PC-3 (cell line): Measurements from ENCODE around the gene NASP. TPM values are rescaled to one million over a fixed set of nuclear protein-coding genes. Genes with fewer than 3 reads are reported as not detected.
A peak's percentile ranks its signal among the peaks of the same experiment; 100 is the strongest.

Source experiments
- ATAC-seq: fragments of 200-7000 bp; cut with Tn5 transposase; 2 replicates; pipeline ENCODE4 v1.9.1; 2020; ENCODE audit warnings: mild to moderate bottlenecking, moderate library complexity
- BruUV-seq: library from RNA; stranded (reverse); fragments of 400-500 nt; replicated peaks from 2 replicates; lab custom pipeline; 2021; lab: Mats Ljungman, UMichigan
- CTCF ChIA-PET: fragments of 300-600 bp; sonication (Branson Sonifier 250); formaldehyde crosslinking; loops from one replicate; lab custom pipeline; 2022; ENCODE audit warnings: antibody characterized with exemption; lab: Charles Lee
- POLR2A ChIA-PET: fragments of 300-600 bp; sonication (Branson Sonifier 250); formaldehyde crosslinking; loops from one replicate; lab custom pipeline; 2022; ENCODE audit warnings: antibody characterized with exemption; ENCODE audit not compliant: unreplicated experiment; lab: Charles Lee
- DNase-seq: peaks from one replicate; pipeline ENCODE4 v3.0.0-alpha.2; 2015
- H2AFZ ChIP-seq: fragments of 300-600 bp; sonication (generic); 2 replicates; pipeline ENCODE4 v1.6.0; 2016; ENCODE audit warnings: antibody characterized with exemption, low read length
- H3F3A ChIP-seq: fragments of 300-600 bp; sonication (generic); one replicate; pipeline ENCODE4 v1.6.0; 2017; ENCODE audit warnings: antibody characterized with exemption, low read length, control low read depth, mild to moderate bottlenecking; ENCODE audit not compliant: unreplicated experiment
- H3K27ac ChIP-seq: fragments of 300-600 bp; sonication (generic); 2 replicates; pipeline ENCODE4 v1.5.1; 2016; ENCODE audit warnings: mild to moderate bottlenecking, low read length
- H3K27me3 ChIP-seq: fragments of 300-600 bp; sonication (generic); 2 replicates; pipeline ENCODE4 v1.6.1; 2016; ENCODE audit warnings: low read length, mixed read lengths
- H3K36me3 ChIP-seq: fragments of 300-600 bp; sonication (generic); 2 replicates; pipeline ENCODE4 v1.6.1; 2016; ENCODE audit warnings: low read depth, mixed run types, low read length, mixed read lengths
- H3K4me1 ChIP-seq: fragments of 300-600 bp; sonication (generic); 2 replicates; pipeline ENCODE4 v1.5.1; 2016; ENCODE audit warnings: low read length; ENCODE audit not compliant: insufficient read depth
- H3K4me2 ChIP-seq: fragments of 300-600 bp; sonication (generic); 2 replicates; pipeline ENCODE4 v1.6.0; 2016; ENCODE audit warnings: low read length
- H3K4me3 ChIP-seq: fragments of 300-600 bp; sonication (generic); 2 replicates; pipeline ENCODE4 v1.5.1; 2016; ENCODE audit warnings: mild to moderate bottlenecking, low read length, mixed read lengths
- H3K79me2 ChIP-seq: fragments of 300-600 bp; sonication (generic); 2 replicates; pipeline ENCODE4 v1.6.1; 2017; ENCODE audit warnings: low read length, mixed read lengths
- H3K9ac ChIP-seq: fragments of 300-600 bp; sonication (generic); 2 replicates; pipeline ENCODE4 v1.6.0; 2016; ENCODE audit warnings: mild to moderate bottlenecking, low read length
- H3K9me2 ChIP-seq: fragments of 300-600 bp; sonication (generic); replicated peaks from 2 replicates; pipeline ENCODE4 v1.6.1; 2016; ENCODE audit warnings: mixed run types, low read length, mixed read lengths
- H3K9me3 ChIP-seq: fragments of 300-600 bp; sonication (generic); 2 replicates; pipeline ENCODE4 v1.6.1; 2016; ENCODE audit warnings: low read length, mixed read lengths
- H4K20me1 ChIP-seq: fragments of 300-600 bp; sonication (generic); 2 replicates; pipeline ENCODE4 v1.6.1; 2016; ENCODE audit warnings: low read length, mixed read lengths
- EZH2 ChIP-seq: fragments of 300-600 bp; sonication (generic); IDR thresholded peaks from one replicate; pipeline ENCODE4 v1.6.1; 2017; ENCODE audit warnings: antibody characterized with exemption, mild to moderate bottlenecking, low read length; ENCODE audit not compliant: unreplicated experiment
- EZH2phosphoT487 ChIP-seq: fragments of 300-600 bp; sonication (generic); IDR thresholded peaks from 2 replicates; pipeline ENCODE4 v1.6.1; 2018; ENCODE audit warnings: mild to moderate bottlenecking, antibody characterized with exemption, low read length, borderline replicate concordance
- intact Hi-C: fragments of 100-400 bp; cut with micrococcal nuclease; formaldehyde crosslinking; loops from 2 replicates; pipeline ENCODE4 v1.9.0; 2023
- total RNA-seq: library from RNA; depleted of rRNA; stranded (reverse); fragments of >200 nt; gene quantifications from 2 replicates; pipeline ENCODE4 v1.2.3, GENCODE V29; 2014
- TF ChIP-seq, protein P1 (sequence below): fragments of 300-600 bp; sonication (generic); conservative IDR thresholded peaks from 2 replicates; pipeline ENCODE4 v1.5.1; 2017; ENCODE audit warnings: antibody characterized with exemption, low read depth, mild to moderate bottlenecking, low read length

Gene NASP
- total RNA-seq, 1 experiment from 2014 or later: 119 TPM

GRCh38 chr1:45543581-45544417 is 40.0 kb upstream of the NASP start:
- no peak overlapping the region for H2AFZ ChIP-seq
- H3K9me2 ChIP-seq: no peaks in the 10 kb centered on the region
- no peaks in the 10 kb centered on the region for H3K36me3 ChIP-seq
- H4K20me1 ChIP-seq: no peaks in the 10 kb centered on the region
- H3K79me2 ChIP-seq: no peaks in the 10 kb centered on the region
- no peaks in the 10 kb centered on the region for H3F3A ChIP-seq
- ChIA-PET POLR2A (no interaction called here), CTCF (no interaction called here)
- DNase-seq: no peak
- H3K4me2 ChIP-seq: no peak overlapping the region
- H3K4me3 ChIP-seq: no peak overlapping the region
- peaks cover 5% of the 10 kb centered on the region; the same call in 1 of the 2 replicates for H3K4me1 ChIP-seq
- intact Hi-C loops: no loop called here
- no peak for ATAC-seq
- no peaks in the 10 kb centered on the region for H3K27me3 ChIP-seq
- no TSS peak for BruUV-seq
- H3K9me3 ChIP-seq: no peaks in the 10 kb centered on the region
- no peak overlapping the region for H3K9ac ChIP-seq
- TF ChIP-seq EZH2 (no peak), EZH2phosphoT487 (no peak)
- TF ChIP-seq, protein P1, sequence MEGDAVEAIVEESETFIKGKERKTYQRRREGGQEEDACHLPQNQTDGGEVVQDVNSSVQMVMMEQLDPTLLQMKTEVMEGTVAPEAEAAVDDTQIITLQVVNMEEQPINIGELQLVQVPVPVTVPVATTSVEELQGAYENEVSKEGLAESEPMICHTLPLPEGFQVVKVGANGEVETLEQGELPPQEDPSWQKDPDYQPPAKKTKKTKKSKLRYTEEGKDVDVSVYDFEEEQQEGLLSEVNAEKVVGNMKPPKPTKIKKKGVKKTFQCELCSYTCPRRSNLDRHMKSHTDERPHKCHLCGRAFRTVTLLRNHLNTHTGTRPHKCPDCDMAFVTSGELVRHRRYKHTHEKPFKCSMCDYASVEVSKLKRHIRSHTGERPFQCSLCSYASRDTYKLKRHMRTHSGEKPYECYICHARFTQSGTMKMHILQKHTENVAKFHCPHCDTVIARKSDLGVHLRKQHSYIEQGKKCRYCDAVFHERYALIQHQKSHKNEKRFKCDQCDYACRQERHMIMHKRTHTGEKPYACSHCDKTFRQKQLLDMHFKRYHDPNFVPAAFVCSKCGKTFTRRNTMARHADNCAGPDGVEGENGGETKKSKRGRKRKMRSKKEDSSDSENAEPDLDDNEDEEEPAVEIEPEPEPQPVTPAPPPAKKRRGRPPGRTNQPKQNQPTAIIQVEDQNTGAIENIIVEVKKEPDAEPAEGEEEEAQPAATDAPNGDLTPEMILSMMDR: no peak
- H3K27ac ChIP-seq: no peak overlapping the region

DNA sequence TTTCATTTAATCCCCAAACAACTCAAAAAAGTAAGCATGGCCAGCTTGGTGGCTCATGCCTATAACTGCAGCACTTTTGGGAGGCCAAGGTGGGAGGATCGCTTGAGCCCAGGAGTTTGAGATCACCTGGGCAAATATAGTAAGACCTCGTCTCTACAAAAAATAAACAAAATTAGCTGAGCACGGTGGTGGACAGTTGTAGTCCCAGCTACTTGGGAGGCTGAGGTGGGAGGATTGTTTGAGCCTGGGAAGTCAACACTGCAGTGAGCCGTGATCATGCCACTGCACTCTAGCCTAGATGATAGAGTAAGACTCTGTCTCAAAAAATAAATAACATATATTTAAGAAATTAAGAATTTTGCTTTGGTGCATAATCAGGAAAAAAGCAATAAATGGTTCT is 39.3 kb upstream of the NASP start:
- DNase-seq (no peak), ATAC-seq (no peak)
- TF ChIP-seq, protein P1: no peak
- Histone ChIP-seq H3K9me3 (no peaks in the 10 kb centered on the region), H3K9ac (no peak overlapping the region), H3K79me2 (no peaks in the 10 kb centered on the region), H2AFZ (no peak overlapping the region), H3K9me2 (no peaks in the 10 kb centered on the region), H3K27me3 (no peaks in the 10 kb centered on the region), H3K4me2 (no peak overlapping the region), H3K4me3 (no peak overlapping the region), H4K20me1 (no peaks in the 10 kb centered on the region), H3K4me1 (peaks cover 5% of the 10 kb centered on the region; the same call in 1 of the 2 replicates), H3F3A (no peaks in the 10 kb centered on the region), H3K27ac (no peak overlapping the region), H3K36me3 (no peaks in the 10 kb centered on the region)
- ChIA-PET CTCF (no interaction called here), POLR2A (interaction anchor here (0.7 kb wide), 1 partner anchor 23 kb away, joined by 3 read pairs; the partner anchor contains the start of gene PRDX1)
- no TSS peak for BruUV-seq
- intact Hi-C loops: no loop called here

DNA sequence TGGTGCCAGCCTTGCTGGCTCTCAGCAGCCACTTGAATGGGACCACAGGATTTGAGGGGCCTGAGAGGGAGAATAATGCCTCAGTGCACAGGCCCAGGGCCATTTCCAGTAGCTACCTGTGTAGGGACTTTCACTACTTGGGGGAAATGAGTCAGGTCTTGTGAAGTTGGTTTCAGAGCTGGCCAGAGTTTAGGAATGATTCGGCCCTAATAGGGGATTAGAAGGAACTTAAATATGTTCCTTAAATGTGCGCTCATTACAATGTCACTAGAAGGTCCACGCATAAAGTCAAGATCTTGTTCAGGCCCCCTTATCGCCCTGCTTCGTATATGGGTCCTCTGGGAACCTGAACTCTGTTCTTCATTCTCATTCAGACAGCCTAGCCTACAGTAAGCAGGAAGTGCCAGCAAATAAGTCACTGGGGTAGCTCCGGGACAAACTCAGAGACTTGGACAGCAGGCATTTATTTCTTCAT is 38.8 kb upstream of the NASP start:
- Histone ChIP-seq H2AFZ (peak overlapping the region; percentile 46), H3K27ac (no peak overlapping the region), H4K20me1 (no peaks in the 10 kb centered on the region), H3K4me2 (no peak overlapping the region), H3K4me3 (no peak overlapping the region), H3K79me2 (no peaks in the 10 kb centered on the region), H3K36me3 (no peaks in the 10 kb centered on the region), H3K9me2 (no peaks in the 10 kb centered on the region), H3K4me1 (peaks cover 5% of the 10 kb centered on the region; the same call in 1 of the 2 replicates), H3K9me3 (no peaks in the 10 kb centered on the region), H3F3A (no peaks in the 10 kb centered on the region), H3K27me3 (no peaks in the 10 kb centered on the region), H3K9ac (no peak overlapping the region)
- DNase-seq (peak; percentile 18), ATAC-seq (peak; percentile 33; the same call in 1 of the 2 replicates)
- POLR2A ChIA-PET: interaction anchor here (0.7 kb wide), 1 partner anchor 23 kb away, joined by 3 read pairs; the partner anchor contains the start of gene PRDX1
- TF ChIP-seq EZH2 (no peak), EZH2phosphoT487 (no peak)
- TF ChIP-seq, protein P1: no peak
- BruUV-seq: no TSS peak
- intact Hi-C loops: no loop called here
- CTCF ChIA-PET: no interaction called here
